ENCODE results near the gene SETD5.
A peak's percentile ranks its signal among the peaks of the same experiment; 100 is the strongest.

The SETD5 gene

DNA sequence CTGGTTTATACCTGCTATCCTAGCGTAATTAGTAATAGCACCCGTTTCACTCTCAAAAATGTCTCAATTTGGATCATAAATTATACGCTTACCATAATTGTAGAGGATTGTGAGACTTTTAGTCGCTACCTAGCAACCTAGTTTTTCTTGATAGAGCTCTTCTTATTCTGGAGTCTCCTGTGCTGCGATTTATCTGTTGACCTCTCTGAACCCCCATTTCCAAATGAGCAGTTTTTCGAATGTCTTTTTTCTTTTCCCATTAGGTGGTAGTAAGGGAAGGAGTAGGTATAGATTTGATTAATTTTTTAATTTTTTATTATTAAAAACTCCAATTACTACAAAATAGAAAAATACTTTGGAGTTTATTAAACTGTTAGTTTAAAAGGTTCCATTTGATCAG, 10.6 kb downstream of the SETD5 start:
- no peak overlapping the region for H4K12ac ChIP-seq (ENCODE audit: low read depth, low read length)
- no CpG with 5 or more reads among the region's 6 CpGs for WGBS (ENCODE audit: extremely low coverage, insufficient coverage, insufficient read length)
- no peak for DNase-seq

GRCh38 chr3:9408546-9408945, 11.1 kb downstream of the SETD5 start:
- Histone ChIP-seq H3K4me2 (ENCODE audit: low read length) (no peak overlapping the region), H2BK120ac (ENCODE audit: insufficient read depth, low read length, poor library complexity) (no peak overlapping the region), H3K18ac (ENCODE audit: low read length) (no peak overlapping the region), H2AFZ (ENCODE audit: insufficient read depth, low read length, poor library complexity) (no peak overlapping the region), H4K12ac (ENCODE audit: low read depth, low read length) (no peak overlapping the region), H3K4ac (ENCODE audit: low read depth, low read length) (no peak overlapping the region), H2BK5ac (ENCODE audit: low read depth, low read length, poor library complexity) (no peak overlapping the region), H2BK12ac (ENCODE audit: low read length) (no peak overlapping the region), H3K14ac (ENCODE audit: low read length) (no peak overlapping the region), H3K23ac (ENCODE audit: low read length) (no peak overlapping the region), H3K27ac (ENCODE audit: low read depth, low read length) (no peak overlapping the region), H3K4me3 (ENCODE audit: low read depth, low read length) (no peak overlapping the region), H3K79me1 (ENCODE audit: low read length) (no peaks in the 10 kb centered on the region), H3K27me3 (ENCODE audit: insufficient read depth, low read length) (no peaks in the 10 kb centered on the region), H3K9me3 (ENCODE audit: insufficient read depth, low read depth, low read length) (no peaks in the 10 kb centered on the region), H3K9ac (ENCODE audit: low read length) (no peak overlapping the region), H2AK5ac (ENCODE audit: low read length) (no peak overlapping the region), H4K91ac (ENCODE audit: low read depth, low read length) (no peak overlapping the region), H3K4me1 (ENCODE audit: control insufficient read depth in 1 of 2, insufficient read depth in 2 of 2, low read length in 2 of 2) (peaks cover 0 to 3% of the 10 kb centered on the region in 2 experiments), H3K36me3 (ENCODE audit: control insufficient read depth in 1 of 2, insufficient read depth in 2 of 2, low read length in 2 of 2) (no peaks in the 10 kb centered on the region), H4K8ac (ENCODE audit: low read depth, low read length) (no peak overlapping the region), H3K79me2 (ENCODE audit: control insufficient read depth, insufficient read depth, low read length, poor library complexity) (peaks cover 18% of the 10 kb centered on the region)
- no CpG with 5 or more reads among the region's 1 CpG for WGBS (ENCODE audit: extremely low coverage, insufficient coverage, insufficient read length)
- DNase-seq: no peak

More for the DNA sequence above, 10.6 kb downstream of the SETD5 start:
- Histone ChIP-seq H4K8ac (ENCODE audit: low read depth, low read length) (no peak overlapping the region), H3K4ac (ENCODE audit: low read depth, low read length) (peak overlapping the region; percentile 89), H3K9ac (ENCODE audit: low read length) (no peak overlapping the region), H3K4me1 (ENCODE audit: control insufficient read depth in 1 of 2, insufficient read depth in 2 of 2, low read length in 2 of 2) (peaks cover 0 to 3% of the 10 kb centered on the region in 2 experiments), H3K79me1 (ENCODE audit: low read length) (no peaks in the 10 kb centered on the region), H2AK5ac (ENCODE audit: low read length) (no peak overlapping the region), H4K91ac (ENCODE audit: low read depth, low read length) (no peak overlapping the region), H3K4me3 (ENCODE audit: low read depth, low read length) (no peak overlapping the region), H2BK12ac (ENCODE audit: low read length) (no peak overlapping the region), H2BK5ac (ENCODE audit: low read depth, low read length, poor library complexity) (no peak overlapping the region), H3K36me3 (ENCODE audit: control insufficient read depth in 1 of 2, insufficient read depth in 2 of 2, low read length in 2 of 2) (no peaks in the 10 kb centered on the region), H3K18ac (ENCODE audit: low read length) (no peak overlapping the region), H2AFZ (ENCODE audit: insufficient read depth, low read length, poor library complexity) (no peak overlapping the region), H3K23ac (ENCODE audit: low read length) (no peak overlapping the region), H3K27me3 (ENCODE audit: insufficient read depth, low read length) (no peaks in the 10 kb centered on the region), H3K14ac (ENCODE audit: low read length) (no peak overlapping the region), H3K9me3 (ENCODE audit: insufficient read depth, low read depth, low read length) (no peaks in the 10 kb centered on the region), H3K4me2 (ENCODE audit: low read length) (no peak overlapping the region), H3K79me2 (ENCODE audit: control insufficient read depth, insufficient read depth, low read length, poor library complexity) (peaks cover 17% of the 10 kb centered on the region), H2BK120ac (ENCODE audit: insufficient read depth, low read length, poor library complexity) (no peak overlapping the region), H3K27ac (ENCODE audit: low read depth, low read length) (no peak overlapping the region)

DNA sequence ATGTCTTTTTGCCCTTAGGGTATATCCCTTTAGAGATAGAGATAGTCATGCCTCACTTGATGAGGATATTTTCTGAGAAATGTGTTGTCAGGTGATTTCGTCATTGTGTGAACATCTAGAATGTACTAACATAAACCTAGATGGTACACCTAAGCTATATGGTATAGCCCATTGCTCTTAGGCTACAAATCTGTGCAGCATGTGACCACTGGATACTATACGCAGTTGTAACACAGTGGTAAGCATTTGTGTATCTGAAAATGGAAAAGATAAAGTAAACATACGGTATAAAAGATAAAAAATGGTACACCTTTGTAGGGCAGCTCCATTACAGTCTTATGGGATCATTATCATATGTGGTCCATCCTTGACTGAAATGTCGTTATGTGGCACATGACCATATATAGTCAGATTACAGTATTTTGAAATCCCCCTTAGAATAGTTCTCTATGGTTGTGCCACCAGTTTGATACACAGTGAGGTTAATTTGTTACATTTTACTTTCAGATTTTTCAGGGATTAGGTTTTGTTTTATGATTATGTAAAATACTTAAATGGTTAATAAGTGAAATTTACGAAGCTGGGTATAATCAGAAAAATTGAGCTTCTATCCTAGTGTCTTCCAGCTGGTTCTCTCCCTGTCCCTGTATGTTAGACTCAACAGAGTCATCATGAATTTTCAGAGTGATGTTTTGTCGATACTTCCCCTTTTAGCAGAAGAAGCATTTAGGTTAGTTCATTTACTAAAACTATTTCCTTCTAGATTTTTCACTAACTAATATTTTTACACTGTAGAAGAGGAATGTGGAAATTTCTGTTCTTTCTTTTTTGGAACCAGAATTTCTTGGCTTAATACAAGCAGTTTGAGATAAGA, 12.8 kb downstream of the SETD5 start:
- H3K9me3 ChIP-seq (ENCODE audit: insufficient read depth, low read depth, low read length): no peaks in the 10 kb centered on the region
- H3K14ac ChIP-seq (ENCODE audit: low read length): no peak overlapping the region
- no peak overlapping the region for H2BK120ac ChIP-seq (ENCODE audit: insufficient read depth, low read length, poor library complexity)
- no peak overlapping the region for H2BK5ac ChIP-seq (ENCODE audit: low read depth, low read length, poor library complexity)
- H3K4me1 ChIP-seq (ENCODE audit: control insufficient read depth in 1 of 2, insufficient read depth in 2 of 2, low read length in 2 of 2): no peaks in the 10 kb centered on the region
- DNase-seq: peak in 1 of 2 donors; percentile 81
- no peak overlapping the region for H4K8ac ChIP-seq (ENCODE audit: low read depth, low read length)
- H3K23ac ChIP-seq (ENCODE audit: low read length): no peak overlapping the region
- H2AFZ ChIP-seq (ENCODE audit: insufficient read depth, low read length, poor library complexity): no peak overlapping the region
- no CpG with 5 or more reads among the region's 6 CpGs for WGBS (ENCODE audit: extremely low coverage, insufficient coverage, insufficient read length)
- H2BK12ac ChIP-seq (ENCODE audit: low read length): no peak overlapping the region
- H4K91ac ChIP-seq (ENCODE audit: low read depth, low read length): no peak overlapping the region
- H3K27ac ChIP-seq (ENCODE audit: low read depth, low read length): no peak overlapping the region
- H3K4me2 ChIP-seq (ENCODE audit: low read length): no peak overlapping the region
- peak overlapping the region; percentile 99 for H3K4ac ChIP-seq (ENCODE audit: low read depth, low read length)
- H3K9ac ChIP-seq (ENCODE audit: low read length): no peak overlapping the region
- peaks cover 19% of the 10 kb centered on the region for H3K79me2 ChIP-seq (ENCODE audit: control insufficient read depth, insufficient read depth, low read length, poor library complexity)
- no peaks in the 10 kb centered on the region for H3K79me1 ChIP-seq (ENCODE audit: low read length)
- no peak overlapping the region for H4K12ac ChIP-seq (ENCODE audit: low read depth, low read length)
- H3K27me3 ChIP-seq (ENCODE audit: insufficient read depth, low read length): no peaks in the 10 kb centered on the region
- H2AK5ac ChIP-seq (ENCODE audit: low read length): no peak overlapping the region
- no peak overlapping the region for H3K18ac ChIP-seq (ENCODE audit: low read length)
- H3K36me3 ChIP-seq (ENCODE audit: control insufficient read depth in 1 of 2, insufficient read depth in 2 of 2, low read length in 2 of 2): no peaks in the 10 kb centered on the region
- H3K4me3 ChIP-seq (ENCODE audit: low read depth, low read length): no peak overlapping the region

- H3K4me2 ChIP-seq (ENCODE audit: low read length): no peak overlapping the region
- no peak overlapping the region for H3K4me3 ChIP-seq (ENCODE audit: low read depth, low read length)
- H3K23ac ChIP-seq (ENCODE audit: low read length): no peak overlapping the region
- H4K12ac ChIP-seq (ENCODE audit: low read depth, low read length): no peak overlapping the region
- H2AK5ac ChIP-seq (ENCODE audit: low read length): no peak overlapping the region
- no peak overlapping the region for H2BK12ac ChIP-seq (ENCODE audit: low read length)
- H3K9me3 ChIP-seq (ENCODE audit: insufficient read depth, low read depth, low read length): no peaks in the 10 kb centered on the region
- H3K36me3 ChIP-seq (ENCODE audit: control insufficient read depth in 1 of 2, insufficient read depth in 2 of 2, low read length in 2 of 2): peaks cover 0 to 5% of the 10 kb centered on the region in 2 experiments
- H3K27me3 ChIP-seq (ENCODE audit: insufficient read depth, low read length): no peaks in the 10 kb centered on the region
- no peak overlapping the region for H4K8ac ChIP-seq (ENCODE audit: low read depth, low read length)
- H2BK120ac ChIP-seq (ENCODE audit: insufficient read depth, low read length, poor library complexity): no peak overlapping the region
- no peaks in the 10 kb centered on the region for H3K79me1 ChIP-seq (ENCODE audit: low read length)
- H2BK5ac ChIP-seq (ENCODE audit: low read depth, low read length, poor library complexity): no peak overlapping the region
- no peak overlapping the region for H3K9ac ChIP-seq (ENCODE audit: low read length)
- no peak overlapping the region for H3K4ac ChIP-seq (ENCODE audit: low read depth, low read length)
- no peak overlapping the region for H4K91ac ChIP-seq (ENCODE audit: low read depth, low read length)
- H3K79me2 ChIP-seq (ENCODE audit: control insufficient read depth, insufficient read depth, low read length, poor library complexity): peaks cover 23% of the 10 kb centered on the region
- no peak overlapping the region for H2AFZ ChIP-seq (ENCODE audit: insufficient read depth, low read length, poor library complexity)
- no peaks in the 10 kb centered on the region for H3K4me1 ChIP-seq (ENCODE audit: control insufficient read depth in 1 of 2, insufficient read depth in 2 of 2, low read length in 2 of 2)
- H3K18ac ChIP-seq (ENCODE audit: low read length): no peak overlapping the region
- DNase-seq: peak in 1 of 2 donors; percentile 17
- no CpG with 5 or more reads among the region's 1 CpG for WGBS (ENCODE audit: extremely low coverage, insufficient coverage, insufficient read length)
- H3K27ac ChIP-seq (ENCODE audit: low read depth, low read length): no peak overlapping the region
- no peak overlapping the region for H3K14ac ChIP-seq (ENCODE audit: low read length)
These were observed 13.9 kb downstream of the SETD5 start for GRCh38 chr3:9411302-9411701.
